ENCODE results near the gene TRAF3IP1. TPM values are rescaled to one million over a fixed set of nuclear protein-coding genes. Genes with fewer than 3 reads are reported as not detected.
A peak's percentile ranks its signal among the peaks of the same experiment; 100 is the strongest.

The TRAF3IP1 gene
- total and polyA plus RNA-seq, 2 of the 13 experiments (the other 11 are each of a cell fraction or from before 2014, with no cell fraction given): 4.1 to 12.9 TPM

DNA sequence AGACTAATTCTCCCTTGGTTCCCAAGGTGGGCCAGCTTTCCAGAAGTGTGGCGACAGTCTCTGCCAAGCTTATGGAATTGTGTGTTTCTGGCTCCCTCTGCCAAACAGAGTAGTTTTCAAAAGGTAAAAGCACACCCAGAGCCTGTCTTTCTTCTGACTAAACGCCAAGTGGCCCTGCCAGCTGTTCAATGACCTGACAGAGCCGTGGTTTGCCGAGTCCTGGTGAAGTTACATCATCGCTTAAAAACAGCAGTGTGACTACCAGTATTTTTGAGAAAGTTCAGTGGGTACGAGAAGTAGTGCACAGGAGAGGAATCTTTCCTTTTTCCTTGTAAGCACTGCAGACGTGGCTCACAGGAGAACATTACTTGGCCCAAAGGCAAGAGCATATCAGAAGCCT lies 33.8 kb upstream of the TRAF3IP1 start (continued):
- TF ChIP-seq, protein P1, sequence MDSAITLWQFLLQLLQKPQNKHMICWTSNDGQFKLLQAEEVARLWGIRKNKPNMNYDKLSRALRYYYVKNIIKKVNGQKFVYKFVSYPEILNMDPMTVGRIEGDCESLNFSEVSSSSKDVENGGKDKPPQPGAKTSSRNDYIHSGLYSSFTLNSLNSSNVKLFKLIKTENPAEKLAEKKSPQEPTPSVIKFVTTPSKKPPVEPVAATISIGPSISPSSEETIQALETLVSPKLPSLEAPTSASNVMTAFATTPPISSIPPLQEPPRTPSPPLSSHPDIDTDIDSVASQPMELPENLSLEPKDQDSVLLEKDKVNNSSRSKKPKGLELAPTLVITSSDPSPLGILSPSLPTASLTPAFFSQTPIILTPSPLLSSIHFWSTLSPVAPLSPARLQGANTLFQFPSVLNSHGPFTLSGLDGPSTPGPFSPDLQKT (CRISPR knock-in tag; IDR thresholded peaks at IDR 0.05; ENCODE audit: borderline replicate concordance): no peak
- TF ChIP-seq ERF (CRISPR knock-in tag; IDR thresholded peaks at IDR 0.05) (0 out of 2 replicates have a peak, but pooled peaks have one; percentile 16), ZNF33A (CRISPR knock-in tag; IDR thresholded peaks at IDR 0.05; ENCODE audit: borderline replicate concordance) (no peak), MBD4 (IDR thresholded peaks at IDR 0.05; ENCODE audit: borderline replicate concordance, low read length) (no peak), ZFX (CRISPR knock-in tag; IDR thresholded peaks at IDR 0.05; ENCODE audit: low read depth) (no peak), ZNF557 (CRISPR knock-in tag; IDR thresholded peaks at IDR 0.05) (no peak), ESRRA (CRISPR knock-in tag; IDR thresholded peaks at IDR 0.05; ENCODE audit: low read depth) (no peak), THAP11 (CRISPR knock-in tag; IDR thresholded peaks at IDR 0.05) (no peak), MTA3 (CRISPR knock-in tag; IDR thresholded peaks at IDR 0.05) (no peak), RCOR2 (CRISPR knock-in tag; IDR thresholded peaks at IDR 0.05) (no peak), ZNF282 (IDR thresholded peaks at IDR 0.05; ENCODE audit: partially characterized antibody) (no peak), HNRNPK (IDR thresholded peaks at IDR 0.05; ENCODE audit: low read depth, low read length, poor library complexity, severe bottlenecking) (no peak), ZNF746 (CRISPR knock-in tag; IDR thresholded peaks at IDR 0.05) (no peak), CREM (IDR thresholded peaks at IDR 0.05) (no peak), CREM (CRISPR knock-in tag; IDR thresholded peaks at IDR 0.05) (no peak), PHF5A (CRISPR knock-in tag; IDR thresholded peaks at IDR 0.05; ENCODE audit: low read depth, unreplicated experiment) (no peak), SRSF9 (IDR thresholded peaks at IDR 0.05; ENCODE audit: borderline replicate concordance, insufficient read depth, low read depth, low read length, poor library complexity, severe bottlenecking) (no peak), GABPB1 (CRISPR knock-in tag; IDR thresholded peaks at IDR 0.05) (no peak)
- TF ChIP-seq, protein P2, sequence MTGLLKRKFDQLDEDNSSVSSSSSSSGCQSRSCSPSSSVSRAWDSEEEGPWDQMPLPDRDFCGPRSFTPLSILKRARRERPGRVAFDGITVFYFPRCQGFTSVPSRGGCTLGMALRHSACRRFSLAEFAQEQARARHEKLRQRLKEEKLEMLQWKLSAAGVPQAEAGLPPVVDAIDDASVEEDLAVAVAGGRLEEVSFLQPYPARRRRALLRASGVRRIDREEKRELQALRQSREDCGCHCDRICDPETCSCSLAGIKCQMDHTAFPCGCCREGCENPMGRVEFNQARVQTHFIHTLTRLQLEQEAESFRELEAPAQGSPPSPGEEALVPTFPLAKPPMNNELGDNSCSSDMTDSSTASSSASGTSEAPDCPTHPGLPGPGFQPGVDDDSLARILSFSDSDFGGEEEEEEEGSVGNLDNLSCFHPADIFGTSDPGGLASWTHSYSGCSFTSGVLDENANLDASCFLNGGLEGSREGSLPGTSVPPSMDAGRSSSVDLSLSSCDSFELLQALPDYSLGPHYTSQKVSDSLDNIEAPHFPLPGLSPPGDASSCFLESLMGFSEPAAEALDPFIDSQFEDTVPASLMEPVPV (CRISPR knock-in tag; IDR thresholded peaks at IDR 0.05): no peak
- TF ChIP-seq, protein P3, sequence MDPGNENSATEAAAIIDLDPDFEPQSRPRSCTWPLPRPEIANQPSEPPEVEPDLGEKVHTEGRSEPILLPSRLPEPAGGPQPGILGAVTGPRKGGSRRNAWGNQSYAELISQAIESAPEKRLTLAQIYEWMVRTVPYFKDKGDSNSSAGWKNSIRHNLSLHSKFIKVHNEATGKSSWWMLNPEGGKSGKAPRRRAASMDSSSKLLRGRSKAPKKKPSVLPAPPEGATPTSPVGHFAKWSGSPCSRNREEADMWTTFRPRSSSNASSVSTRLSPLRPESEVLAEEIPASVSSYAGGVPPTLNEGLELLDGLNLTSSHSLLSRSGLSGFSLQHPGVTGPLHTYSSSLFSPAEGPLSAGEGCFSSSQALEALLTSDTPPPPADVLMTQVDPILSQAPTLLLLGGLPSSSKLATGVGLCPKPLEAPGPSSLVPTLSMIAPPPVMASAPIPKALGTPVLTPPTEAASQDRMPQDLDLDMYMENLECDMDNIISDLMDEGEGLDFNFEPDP (CRISPR knock-in tag; conservative IDR thresholded peaks at IDR 0.05): no peak
- TF ChIP-seq, protein P4, sequence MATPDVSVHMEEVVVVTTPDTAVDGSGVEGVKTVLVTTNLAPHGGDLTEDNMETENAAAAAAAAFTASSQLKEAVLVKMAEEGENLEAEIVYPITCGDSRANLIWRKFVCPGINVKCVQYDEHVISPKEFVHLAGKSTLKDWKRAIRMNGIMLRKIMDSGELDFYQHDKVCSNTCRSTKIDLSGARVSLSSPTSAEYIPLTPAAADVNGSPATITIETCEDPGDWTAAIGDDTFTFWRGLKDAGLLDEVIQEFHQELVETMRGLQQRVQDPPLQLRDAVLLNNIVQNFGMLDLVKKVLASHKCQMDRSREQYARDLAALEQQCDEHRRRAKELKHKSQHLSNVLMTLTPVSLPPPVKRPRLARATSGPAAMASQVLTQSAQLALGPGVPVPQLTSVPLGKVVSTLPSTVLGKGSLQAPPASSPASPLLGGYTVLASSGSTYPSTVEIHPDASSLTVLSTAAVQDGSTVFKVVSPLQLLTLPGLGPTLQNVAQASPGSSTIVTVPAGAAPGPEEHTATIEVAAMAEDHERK (CRISPR knock-in tag; IDR thresholded peaks at IDR 0.05; ENCODE audit: low read depth): no peak
- TF ChIP-seq, protein P5, sequence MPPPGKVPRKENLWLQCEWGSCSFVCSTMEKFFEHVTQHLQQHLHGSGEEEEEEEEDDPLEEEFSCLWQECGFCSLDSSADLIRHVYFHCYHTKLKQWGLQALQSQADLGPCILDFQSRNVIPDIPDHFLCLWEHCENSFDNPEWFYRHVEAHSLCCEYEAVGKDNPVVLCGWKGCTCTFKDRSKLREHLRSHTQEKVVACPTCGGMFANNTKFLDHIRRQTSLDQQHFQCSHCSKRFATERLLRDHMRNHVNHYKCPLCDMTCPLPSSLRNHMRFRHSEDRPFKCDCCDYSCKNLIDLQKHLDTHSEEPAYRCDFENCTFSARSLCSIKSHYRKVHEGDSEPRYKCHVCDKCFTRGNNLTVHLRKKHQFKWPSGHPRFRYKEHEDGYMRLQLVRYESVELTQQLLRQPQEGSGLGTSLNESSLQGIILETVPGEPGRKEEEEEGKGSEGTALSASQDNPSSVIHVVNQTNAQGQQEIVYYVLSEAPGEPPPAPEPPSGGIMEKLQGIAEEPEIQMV (CRISPR knock-in tag; IDR thresholded peaks at IDR 0.05; ENCODE audit: low read depth): no peak
